ENCODE results near the gene RAB40C.

GRCh38 chr16:568401-569258 is 21.2 kb upstream of the RAB40C start:
- TF ChIP-seq POLR2A (IDR thresholded peaks at IDR 0.05) (no peak), CTCF (IDR thresholded peaks at IDR 0.05) (no peak), EP300 (IDR thresholded peaks at IDR 0.05) (no peak), POLR2AphosphoS5 (IDR thresholded peaks at IDR 0.05) (no peak)

Data from sigmoid colon (tissue), 4 donors.